Body of pancreas (tissue), 4 donors: ENCODE data around the gene EHBP1L1.

Source experiments
- CTCF ChIP-seq, 7 experiments: fragments of 450-650 bp in 4 of 7; fragments of 200-600 bp in 3 of 7; sonication (generic) in 3 of 7; IDR thresholded peaks; one replicate each; pipeline ENCODE4 v1.5.1; 2016 to 2019; ENCODE audit warnings: antibody characterized with exemption in 7 of 7
- POLR2A ChIP-seq, 3 donors: fragments of 450-650 bp; IDR thresholded peaks; one replicate each; pipeline ENCODE4 v1.6.1; 2016; ENCODE audit warnings: antibody characterized with exemption in 3 of 3, mild to moderate bottlenecking in 2 of 3

- TF ChIP-seq CTCF (IDR thresholded peaks at IDR 0.05): no peak
- no peak for TF ChIP-seq POLR2A (IDR thresholded peaks at IDR 0.05)
These were observed 1.9 kb downstream of the EHBP1L1 start for GRCh38 chr11:65577756-65578109.
